Measurements from ENCODE around the gene MAPK4.

DNA sequence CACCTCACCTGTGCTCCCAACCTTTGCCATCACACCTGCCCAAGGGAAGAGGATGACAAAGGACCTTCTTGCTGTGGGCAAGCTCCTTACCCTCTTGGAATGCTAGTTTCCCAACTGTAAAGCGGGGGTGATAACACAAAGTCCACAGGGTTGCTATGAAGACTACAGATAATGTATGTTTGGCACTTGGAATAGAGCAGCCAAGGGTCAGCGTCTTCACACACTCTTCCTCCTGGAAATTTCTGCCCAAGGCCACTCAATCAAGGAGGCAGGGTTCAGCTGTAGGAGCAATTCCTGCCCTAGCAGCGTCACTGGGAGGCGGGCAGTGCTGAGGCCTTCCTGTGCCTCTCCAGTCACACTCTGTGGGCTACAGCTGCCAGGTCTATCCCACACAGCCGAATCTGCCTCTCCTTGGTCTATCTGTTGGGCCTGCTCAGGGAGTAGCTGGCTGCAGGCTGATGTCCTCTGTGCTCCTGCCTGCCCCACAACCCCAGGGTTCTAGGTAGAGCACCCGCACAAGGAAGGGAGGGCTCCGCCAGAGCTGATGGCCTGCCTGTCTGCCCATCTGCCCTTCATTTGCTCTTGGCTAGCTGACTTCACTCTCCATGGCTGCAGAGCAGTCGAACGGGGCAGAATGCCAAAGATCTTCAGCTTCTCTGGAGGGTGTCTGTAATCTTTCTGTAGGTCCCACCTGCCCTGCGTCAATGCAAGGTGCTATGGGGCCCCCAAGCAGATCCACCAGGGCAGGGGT lies 168.0 kb downstream of the MAPK4 start:
- no peak for TF ChIP-seq POLR2A (IDR thresholded peaks at IDR 0.05; ENCODE audit: low read depth, low read length)
- no peak for TF ChIP-seq POLR2AphosphoS5 (IDR thresholded peaks at IDR 0.05; ENCODE audit: low read depth, low read length)
- TF ChIP-seq TAF1 (IDR thresholded peaks at IDR 0.05; ENCODE audit: borderline replicate concordance, low read depth, low read length): no peak

All from GM12892 (cell line).